ENCODE data around the gene CPAMD8. TPM values are rescaled to one million over a fixed set of nuclear protein-coding genes. Genes with fewer than 3 reads are reported as not detected.

Gene CPAMD8
- total and polyA plus RNA-seq, 2 donors (not counting 1 experiment from before 2014, with no cell fraction given) = 1.1 to 2.7 TPM

- Mint-ChIP-seq H3K27ac (no peak overlapping the region), H3K4me3 (no peak overlapping the region), H3K4me1 (no peaks in the 10 kb centered on the region), H3K27me3 (no peaks in the 10 kb centered on the region), H3K9me3 (ENCODE audit: insufficient read depth) (no peaks in the 10 kb centered on the region)
- Histone ChIP-seq H2AFZ (ENCODE audit: insufficient read depth, low read depth, low read length, poor library complexity, severe bottlenecking) (no peak overlapping the region), H3K36me3 (replicated peaks in 1 of 2; ENCODE audit: control extremely low read depth in 1 of 2, control insufficient read depth in 1 of 2, extremely low read depth in 1 of 2, insufficient read depth in 2 of 2, low read length in 1 of 2) (peaks cover 10 to 57% of the 10 kb centered on the region in 2 experiments), H3K9ac (ENCODE audit: low read length) (no peak overlapping the region), H3K4me3 (ENCODE audit: control extremely low read depth in 1 of 5, extremely low read depth in 1 of 5, insufficient read depth in 1 of 5, low read depth in 2 of 5, low read length in 4 of 5) (no peak overlapping the region), H3K79me2 (ENCODE audit: control insufficient read depth, insufficient read depth, low read length) (no peaks in the 10 kb centered on the region), H3K4me2 (replicated peaks; ENCODE audit: low read depth, low read length, poor library complexity, severe bottlenecking) (no peak overlapping the region), H3K9me3 (ENCODE audit: control extremely low read depth in 1 of 3, control insufficient read depth in 2 of 3, insufficient read depth in 1 of 3, low read length in 2 of 3) (peaks cover 4 to 18% (median 16%) of the 10 kb centered on the region in 3 donors), H3K27ac (ENCODE audit: low read length in 2 of 2) (no peak overlapping the region), H4K20me1 (ENCODE audit: control insufficient read depth, insufficient read depth, low read length, poor library complexity, severe bottlenecking) (no peaks in the 10 kb centered on the region), H3K4me1 (ENCODE audit: control insufficient read depth in 2 of 2, insufficient read depth in 2 of 2, low read length in 2 of 2) (no peaks in the 10 kb centered on the region), H3K27me3 (replicated peaks in 1 of 4; ENCODE audit: control extremely low read depth in 1 of 4, control insufficient read depth in 3 of 4, insufficient read depth in 4 of 4, low read length in 3 of 4) (no peaks in the 10 kb centered on the region)
- ChIA-PET CTCF (no interaction called here), POLR2A (no interaction called here)
- ATAC-seq (ENCODE audit: low read depth) (no peak), DNase-seq (no peak)
- TF ChIP-seq EZH2 (IDR thresholded peaks at IDR 0.05; ENCODE audit: borderline replicate concordance, insufficient read depth, low read depth, low read length, poor library complexity, severe bottlenecking) = no peak
- TF ChIP-seq, protein P1, sequence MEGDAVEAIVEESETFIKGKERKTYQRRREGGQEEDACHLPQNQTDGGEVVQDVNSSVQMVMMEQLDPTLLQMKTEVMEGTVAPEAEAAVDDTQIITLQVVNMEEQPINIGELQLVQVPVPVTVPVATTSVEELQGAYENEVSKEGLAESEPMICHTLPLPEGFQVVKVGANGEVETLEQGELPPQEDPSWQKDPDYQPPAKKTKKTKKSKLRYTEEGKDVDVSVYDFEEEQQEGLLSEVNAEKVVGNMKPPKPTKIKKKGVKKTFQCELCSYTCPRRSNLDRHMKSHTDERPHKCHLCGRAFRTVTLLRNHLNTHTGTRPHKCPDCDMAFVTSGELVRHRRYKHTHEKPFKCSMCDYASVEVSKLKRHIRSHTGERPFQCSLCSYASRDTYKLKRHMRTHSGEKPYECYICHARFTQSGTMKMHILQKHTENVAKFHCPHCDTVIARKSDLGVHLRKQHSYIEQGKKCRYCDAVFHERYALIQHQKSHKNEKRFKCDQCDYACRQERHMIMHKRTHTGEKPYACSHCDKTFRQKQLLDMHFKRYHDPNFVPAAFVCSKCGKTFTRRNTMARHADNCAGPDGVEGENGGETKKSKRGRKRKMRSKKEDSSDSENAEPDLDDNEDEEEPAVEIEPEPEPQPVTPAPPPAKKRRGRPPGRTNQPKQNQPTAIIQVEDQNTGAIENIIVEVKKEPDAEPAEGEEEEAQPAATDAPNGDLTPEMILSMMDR (IDR thresholded peaks at IDR 0.05) = no peak
- intact Hi-C loops (cut with micrococcal nuclease) = no loop called here
- WGBS (ENCODE audit: insufficient coverage) = 97% methylated on average over 3 of the region's 5 CpGs
Observed at GRCh38 chr19:17054746-17055145, 28.1 kb upstream of the CPAMD8 start.

- Mint-ChIP-seq H3K4me3 (no peak overlapping the region), H3K27ac (no peak overlapping the region), H3K4me1 (no peaks in the 10 kb centered on the region), H3K27me3 (no peaks in the 10 kb centered on the region), H3K9me3 (ENCODE audit: insufficient read depth) (no peaks in the 10 kb centered on the region)
- Histone ChIP-seq H3K27me3 (replicated peaks in 1 of 4; ENCODE audit: control extremely low read depth in 1 of 4, control insufficient read depth in 3 of 4, insufficient read depth in 4 of 4, low read length in 3 of 4) (no peaks in the 10 kb centered on the region), H3K79me2 (ENCODE audit: control insufficient read depth, insufficient read depth, low read length) (no peaks in the 10 kb centered on the region), H3K4me2 (replicated peaks; ENCODE audit: low read depth, low read length, poor library complexity, severe bottlenecking) (no peak overlapping the region), H3K9me3 (ENCODE audit: control extremely low read depth in 1 of 3, control insufficient read depth in 2 of 3, insufficient read depth in 1 of 3, low read length in 2 of 3) (no peaks in the 10 kb centered on the region), H4K20me1 (ENCODE audit: control insufficient read depth, insufficient read depth, low read length, poor library complexity, severe bottlenecking) (no peaks in the 10 kb centered on the region), H3K9ac (ENCODE audit: low read length) (no peak overlapping the region), H3K27ac (ENCODE audit: low read length in 2 of 2) (no peak overlapping the region), H3K36me3 (replicated peaks in 1 of 2; ENCODE audit: control extremely low read depth in 1 of 2, control insufficient read depth in 1 of 2, extremely low read depth in 1 of 2, insufficient read depth in 2 of 2, low read length in 1 of 2) (peaks cover 0 to 44% of the 10 kb centered on the region in 2 experiments), H3K4me3 (ENCODE audit: control extremely low read depth in 1 of 5, extremely low read depth in 1 of 5, insufficient read depth in 1 of 5, low read depth in 2 of 5, low read length in 4 of 5) (no peak overlapping the region), H3K4me1 (ENCODE audit: control insufficient read depth in 2 of 2, insufficient read depth in 2 of 2, low read length in 2 of 2) (no peaks in the 10 kb centered on the region), H2AFZ (ENCODE audit: insufficient read depth, low read depth, low read length, poor library complexity, severe bottlenecking) (no peak overlapping the region)
- WGBS (ENCODE audit: insufficient coverage) = 81% methylated on average over 6 of the region's 8 CpGs
- ChIA-PET CTCF (interaction anchor here (0.7 to 2.0 kb wide), 12 partner anchors 12 to 464 kb away, joined by 3 to 15 read pairs (median 3); no protein-coding TSS in a partner anchor), POLR2A (interaction anchor here (0.7 kb wide), 1 partner anchor 257 kb away, joined by 3 read pairs; the partner anchor contains the start of gene DDA1)
- intact Hi-C loops (cut with micrococcal nuclease) = loop anchor here (1.0 to 2.0 kb wide), 2 partner anchors 274 to 281 kb away; no protein-coding TSS in a partner anchor
- TF ChIP-seq, protein P1 (IDR thresholded peaks at IDR 0.05) = peak; percentile 53
- TF ChIP-seq EZH2 (IDR thresholded peaks at IDR 0.05; ENCODE audit: borderline replicate concordance, insufficient read depth, low read depth, low read length, poor library complexity, severe bottlenecking) = no peak
- DNase-seq (peak; percentile 49), ATAC-seq (ENCODE audit: low read depth) (no peak)
Observed at GRCh38 chr19:17052439-17052838, 25.8 kb upstream of the CPAMD8 start.
